Liver (tissue), 9 donors: ENCODE results near the gene SNCG. TPM values are rescaled to one million over a fixed set of nuclear protein-coding genes. Genes with fewer than 3 reads are reported as not detected.

ENCODE experiments used
- DNase-seq: peaks from one replicate; pipeline ENCODE4 v3.0.0-alpha.2; 2017; ENCODE audit warnings: low spot score
- H3K27ac ChIP-seq, 2 donors: one replicate each; pipeline ENCODE4 v1.7.0; 2013; ENCODE audit warnings: inconsistent platforms in 2 of 2, low read length in 2 of 2, control low read depth in 1 of 2, low read depth in 1 of 2, mild to moderate bottlenecking in 1 of 2
- H3K27me3 ChIP-seq, 4 donors: one replicate each; pipeline versions ENCODE4 v1.6.1 to v1.7.0; 2013; ENCODE audit warnings: low read length in 3 of 4, inconsistent platforms in 1 of 4, mild to moderate bottlenecking in 1 of 4, moderate library complexity in 1 of 4; ENCODE audit not compliant: control insufficient read depth in 4 of 4, insufficient read depth in 4 of 4
- H3K36me3 ChIP-seq, 4 donors: one replicate each; pipeline versions ENCODE4 v1.6.1 to v1.7.0; 2013; ENCODE audit warnings: low read length in 3 of 4, mild to moderate bottlenecking in 3 of 4, low read depth in 1 of 4, moderate library complexity in 1 of 4; ENCODE audit not compliant: control insufficient read depth in 4 of 4, insufficient read depth in 3 of 4
- H3K4me1 ChIP-seq, 4 donors: one replicate each; pipeline versions ENCODE4 v1.6.1 to v1.7.0; 2013; ENCODE audit warnings: low read length in 3 of 4, mild to moderate bottlenecking in 3 of 4, moderate library complexity in 1 of 4; ENCODE audit not compliant: control insufficient read depth in 4 of 4, insufficient read depth in 4 of 4
- H3K4me3 ChIP-seq, 3 donors: one replicate each; pipeline versions ENCODE4 v1.6.1 to v1.7.0; 2013; ENCODE audit warnings: low read length in 3 of 3, control low read depth in 1 of 3, low read depth in 1 of 3, mild to moderate bottlenecking in 1 of 3
- H3K9ac ChIP-seq, 2 donors: one replicate each; pipeline ENCODE4 v1.7.0; 2013; ENCODE audit warnings: low read length in 2 of 2, mild to moderate bottlenecking in 2 of 2, moderate library complexity in 2 of 2, control low read depth in 1 of 2, low read depth in 1 of 2
- H3K9me3 ChIP-seq, 4 donors: one replicate each; pipeline versions ENCODE4 v1.6.1 to v1.7.0; 2013; ENCODE audit warnings: low read length in 3 of 4; ENCODE audit not compliant: control insufficient read depth in 4 of 4
- ATF3 ChIP-seq: IDR thresholded peaks from 2 replicates; pipeline ENCODE4 v1.6.1; 2016; ENCODE audit warnings: antibody characterized with exemption
- CTCF ChIP-seq: fragments of 150-350 bp; IDR thresholded peaks from 2 replicates; pipeline ENCODE4 v1.5.1; 2017; ENCODE audit warnings: improper control_type of control experiment, low read depth, low read length; ENCODE audit not compliant: missing input control
- FOXA1 ChIP-seq: IDR thresholded peaks from 2 replicates; pipeline ENCODE4 v1.6.1; 2016; ENCODE audit warnings: antibody characterized with exemption
- HNF4A ChIP-seq, 2 donors: conservative IDR thresholded peaks; 2 replicates each; pipeline ENCODE4 v1.6.1; 2016; ENCODE audit warnings: antibody characterized with exemption in 2 of 2, mild to moderate bottlenecking in 2 of 2
- HNF4G ChIP-seq: IDR thresholded peaks from 2 replicates; pipeline ENCODE4 v1.6.1; 2016; ENCODE audit warnings: antibody characterized with exemption
- JUND ChIP-seq, 2 donors: IDR thresholded peaks; 2 replicates each; pipeline ENCODE4 v1.6.1; 2016; ENCODE audit warnings: antibody characterized with exemption in 2 of 2
- MAX ChIP-seq: IDR thresholded peaks from 2 replicates; pipeline ENCODE4 v1.6.1; 2016; ENCODE audit warnings: antibody characterized with exemption
- RAD21 ChIP-seq, 2 donors: IDR thresholded peaks; 2 replicates each; pipeline ENCODE4 v1.6.1; 2016; ENCODE audit warnings: antibody characterized with exemption in 2 of 2, mild to moderate bottlenecking in 2 of 2
- REST ChIP-seq: IDR thresholded peaks from 2 replicates; pipeline ENCODE4 v1.6.1; 2016; ENCODE audit warnings: antibody characterized with exemption, mild to moderate bottlenecking
- SP1 ChIP-seq: IDR thresholded peaks from 2 replicates; pipeline ENCODE4 v1.6.1; 2018; ENCODE audit warnings: antibody characterized with exemption, mild to moderate bottlenecking
- YY1 ChIP-seq: IDR thresholded peaks from 2 replicates; pipeline ENCODE4 v1.6.1; 2016; ENCODE audit warnings: antibody characterized with exemption, mild to moderate bottlenecking
- ZBTB33 ChIP-seq: IDR thresholded peaks from 2 replicates; pipeline ENCODE4 v1.6.1; 2016; ENCODE audit warnings: antibody characterized with exemption
- WGBS: extraction: QIAGEN DNeasy Blood & Tissue Kit; methylation state at CpG from one replicate; pipeline ENCODE4 v1.1.7; 2013; 5-methylcytosine and 5-hydroxymethylcytosine counted together
- polyA plus RNA-seq, 2 donors: library from polyadenylated mRNA; stranded (reverse) in 1 of 2; unstranded in 1 of 2; fragments of 200-250 nt in 1 of 2; fragments of >200 nt in 1 of 2; fragmentation: Nextera tagmentation in 1 of 2; extraction: Ambion mirVana in 1 of 2; gene quantifications; one replicate each; pipeline versions ENCODE4 v1.2.1 to v1.2.3, GENCODE V29; 2013 to 2015
- total RNA-seq, 2 donors: library from RNA; depleted of rRNA; stranded (reverse); fragments of >200 nt; gene quantifications; one replicate each; pipeline ENCODE4 v1.2.3, GENCODE V29; 2014
- donor health status: healthy.
- donor health status: healthy.
- donor health status: healthy.
- donor health status: healthy.
- donor health status: healthy.

SNCG gene
- total and polyA plus RNA-seq, 4 donors: 0.84 to 2.6 (median 1.7) TPM

GRCh38 chr10:86964847-86965190, 6.4 kb downstream of the SNCG start:
- WGBS: 91% methylated on average over 2 of the region's 2 CpGs
- Histone ChIP-seq H3K4me1 (peaks cover 0 to 25% (median 12%) of the 10 kb centered on the region in 4 donors), H3K4me3 (no peak overlapping the region)

More at GRCh38 chr10:86964847-86965190, 6.4 kb downstream of the SNCG start:
- DNase-seq: no peak
- no peaks in the 10 kb centered on the region for H3K9me3 ChIP-seq
- TF ChIP-seq YY1 (no peak), SP1 (no peak), ZBTB33 (no peak), MAX (no peak), JUND (IDR thresholded peaks at IDR 0.05) (no peak), HNF4G (no peak), ATF3 (no peak), HNF4A (conservative IDR thresholded peaks at IDR 0.05) (no peak), RAD21 (IDR thresholded peaks at IDR 0.05) (no peak), CTCF (no peak), FOXA1 (no peak), REST (no peak)
- H3K27me3 ChIP-seq: no peaks in the 10 kb centered on the region
- no peak overlapping the region for H3K9ac ChIP-seq
- no peaks in the 10 kb centered on the region for H3K36me3 ChIP-seq
- no peak overlapping the region for H3K27ac ChIP-seq
